Stimulated activated CD8-positive, alpha-beta memory T cell treated with anti-CD3 and anti-CD28 coated beads, Interleukin-15, amount 100 ng/mL, for 1 hour (primary cell): ENCODE measurements around the gene COPZ1.

ENCODE experiments used
- DNase-seq: peaks from one replicate; pipeline ENCODE4 v3.0.0-alpha.2; 2020; ENCODE audit warnings: low read depth

The COPZ1 gene

GRCh38 chr12:54397157-54397556, 72.2 kb downstream of the COPZ1 start:
- DNase-seq, result no peak

GRCh38 chr12:54398218-54398617, 73.3 kb downstream of the COPZ1 start:
- DNase-seq, result no peak

GRCh38 chr12:54398995-54399793, 74.3 kb downstream of the COPZ1 start:
- peak; percentile 85 for DNase-seq

GRCh38 chr12:54401119-54401518, 76.2 kb downstream of the COPZ1 start:
- no peak for DNase-seq
